Measurements from ENCODE around the gene ADM5. TPM values are rescaled to one million over a fixed set of nuclear protein-coding genes. Genes with fewer than 3 reads are reported as not detected.

The ADM5 gene
- total RNA-seq, 3 donors from 2014 or later, result 1.3 to 2.9 (median 1.4) TPM

DNA sequence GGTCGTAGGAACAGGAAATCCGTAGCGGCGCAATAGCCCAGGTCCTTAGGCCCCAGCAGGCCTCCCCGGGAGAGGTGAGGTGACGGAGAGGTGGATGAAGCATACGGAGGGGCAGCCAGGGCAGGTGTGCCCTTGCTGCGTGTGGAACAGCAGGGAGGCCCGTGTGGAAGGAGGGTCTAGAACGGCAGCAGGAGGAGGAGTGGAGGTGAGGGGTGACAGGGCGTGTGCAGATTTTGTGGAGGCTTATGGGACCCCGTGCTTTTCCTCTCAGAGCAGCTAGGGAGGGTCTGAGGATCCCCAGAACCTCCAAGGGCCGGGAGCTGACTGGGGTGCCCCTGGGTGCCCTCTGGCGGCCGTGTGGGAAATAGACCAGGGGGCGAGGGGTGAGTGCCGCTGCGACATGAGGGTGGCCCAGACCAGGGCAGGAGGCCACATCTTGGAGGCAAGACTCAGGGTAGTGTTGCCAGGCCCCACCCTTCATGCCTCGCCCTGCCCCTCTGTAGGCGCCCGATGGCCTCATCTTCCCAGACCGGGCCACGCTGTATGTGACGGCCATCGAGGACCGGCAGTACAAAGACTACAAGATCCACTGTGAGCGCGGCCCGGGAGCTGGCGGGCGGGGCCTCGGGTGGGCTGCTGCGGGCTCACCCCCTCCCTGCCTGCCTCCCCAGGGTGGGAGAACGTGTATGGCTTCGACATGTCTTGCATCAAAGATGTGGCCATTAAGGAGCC lies 5.0 kb upstream of the ADM5 start:
- Histone ChIP-seq H3K27me3 (no peaks in the 10 kb centered on the region), H3K4me3 (no peak overlapping the region), H3K4me1 (peaks cover 5 to 14% of the 10 kb centered on the region in 2 donors), H3K9me3 (no peaks in the 10 kb centered on the region), H3K27ac (no peak overlapping the region), H3K36me3 (no peaks in the 10 kb centered on the region)
- no peak for DNase-seq (ENCODE audit: low spot score in 2 of 2)
- intact Hi-C loops (cut with DNase I; ENCODE audit: low total_unique reads), result no loop called here
- TF ChIP-seq, protein P1, sequence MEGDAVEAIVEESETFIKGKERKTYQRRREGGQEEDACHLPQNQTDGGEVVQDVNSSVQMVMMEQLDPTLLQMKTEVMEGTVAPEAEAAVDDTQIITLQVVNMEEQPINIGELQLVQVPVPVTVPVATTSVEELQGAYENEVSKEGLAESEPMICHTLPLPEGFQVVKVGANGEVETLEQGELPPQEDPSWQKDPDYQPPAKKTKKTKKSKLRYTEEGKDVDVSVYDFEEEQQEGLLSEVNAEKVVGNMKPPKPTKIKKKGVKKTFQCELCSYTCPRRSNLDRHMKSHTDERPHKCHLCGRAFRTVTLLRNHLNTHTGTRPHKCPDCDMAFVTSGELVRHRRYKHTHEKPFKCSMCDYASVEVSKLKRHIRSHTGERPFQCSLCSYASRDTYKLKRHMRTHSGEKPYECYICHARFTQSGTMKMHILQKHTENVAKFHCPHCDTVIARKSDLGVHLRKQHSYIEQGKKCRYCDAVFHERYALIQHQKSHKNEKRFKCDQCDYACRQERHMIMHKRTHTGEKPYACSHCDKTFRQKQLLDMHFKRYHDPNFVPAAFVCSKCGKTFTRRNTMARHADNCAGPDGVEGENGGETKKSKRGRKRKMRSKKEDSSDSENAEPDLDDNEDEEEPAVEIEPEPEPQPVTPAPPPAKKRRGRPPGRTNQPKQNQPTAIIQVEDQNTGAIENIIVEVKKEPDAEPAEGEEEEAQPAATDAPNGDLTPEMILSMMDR (IDR thresholded peaks at IDR 0.05), result no peak
- TF ChIP-seq POLR2A (IDR thresholded peaks at IDR 0.05) (no peak), POLR2AphosphoS5 (IDR thresholded peaks at IDR 0.05) (no peak)

DNA sequence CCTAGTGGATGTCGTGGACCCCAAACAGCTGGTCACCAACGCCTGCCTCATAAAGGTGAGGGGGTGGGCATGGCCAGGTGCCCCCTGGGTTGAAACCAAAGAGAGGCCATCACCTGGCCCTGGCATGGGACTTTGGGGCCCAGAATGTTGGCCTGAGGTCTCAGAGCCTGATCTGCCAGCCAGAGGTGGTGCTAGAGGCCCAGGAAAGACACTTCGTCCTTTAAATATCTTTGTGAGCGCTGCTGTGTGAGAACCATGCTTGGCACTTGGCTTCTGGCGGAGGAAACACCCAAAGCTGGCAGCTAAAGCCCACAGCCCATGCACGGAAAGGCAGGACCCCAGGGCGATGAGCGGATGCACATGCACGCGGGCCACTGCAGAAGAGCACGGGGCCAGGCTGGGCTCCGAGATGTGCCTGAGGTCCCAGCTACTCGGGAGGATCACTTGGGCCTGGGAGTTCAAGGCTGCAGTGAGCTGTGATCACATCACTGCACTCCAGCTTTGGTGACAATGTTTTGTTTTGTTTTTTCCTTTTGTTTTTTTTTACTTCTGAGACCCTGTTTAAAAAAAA lies 4.3 kb upstream of the ADM5 start:
- no peak for DNase-seq (ENCODE audit: low spot score in 2 of 2)
- H3K27me3 ChIP-seq, result no peaks in the 10 kb centered on the region
- H3K27ac ChIP-seq, result no peak overlapping the region
- TF ChIP-seq POLR2A (IDR thresholded peaks at IDR 0.05) (no peak), POLR2AphosphoS5 (IDR thresholded peaks at IDR 0.05) (no peak)
- TF ChIP-seq, protein P1 (IDR thresholded peaks at IDR 0.05), result no peak
- intact Hi-C loops (cut with DNase I; ENCODE audit: low total_unique reads), result no loop called here
- H3K9me3 ChIP-seq, result no peaks in the 10 kb centered on the region
- H3K36me3 ChIP-seq, result no peaks in the 10 kb centered on the region
- H3K4me3 ChIP-seq, result no peak overlapping the region
- peaks cover under 1 to 15% of the 10 kb centered on the region in 2 donors for H3K4me1 ChIP-seq

DNA sequence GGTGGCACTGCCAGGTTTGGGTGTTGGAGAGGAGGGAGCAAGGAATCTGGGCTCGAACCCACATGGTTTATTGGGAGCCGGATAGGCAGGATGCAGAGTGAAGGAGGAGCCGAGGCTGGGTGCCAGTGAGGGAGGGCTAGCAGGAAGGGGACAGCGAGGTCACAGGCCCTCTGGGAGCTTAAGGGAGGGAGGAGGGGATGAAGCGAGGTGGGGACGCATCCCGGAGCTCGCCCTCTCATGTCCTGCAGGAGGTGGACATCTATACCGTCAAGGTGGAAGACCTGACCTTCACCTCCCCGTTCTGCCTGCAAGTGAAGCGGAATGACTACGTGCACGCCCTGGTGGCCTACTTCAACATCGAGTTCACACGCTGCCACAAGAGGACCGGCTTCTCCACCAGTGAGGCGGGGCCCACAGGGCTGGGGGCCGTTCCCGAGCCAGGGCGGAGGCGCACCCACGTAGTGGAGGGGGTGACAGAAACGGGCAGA lies 3.5 kb upstream of the ADM5 start:
- Histone ChIP-seq H3K9me3 (no peaks in the 10 kb centered on the region), H3K36me3 (no peaks in the 10 kb centered on the region), H3K4me3 (no peak overlapping the region), H3K4me1 (peaks cover 0 to 7% of the 10 kb centered on the region in 2 donors), H3K27ac (no peak overlapping the region), H3K27me3 (no peaks in the 10 kb centered on the region)
- intact Hi-C loops (cut with DNase I; ENCODE audit: low total_unique reads), result no loop called here
- TF ChIP-seq POLR2AphosphoS5 (IDR thresholded peaks at IDR 0.05) (no peak), POLR2A (IDR thresholded peaks at IDR 0.05) (no peak)
- TF ChIP-seq, protein P1 (IDR thresholded peaks at IDR 0.05), result no peak
- no peak for DNase-seq (ENCODE audit: low spot score in 2 of 2)

DNA sequence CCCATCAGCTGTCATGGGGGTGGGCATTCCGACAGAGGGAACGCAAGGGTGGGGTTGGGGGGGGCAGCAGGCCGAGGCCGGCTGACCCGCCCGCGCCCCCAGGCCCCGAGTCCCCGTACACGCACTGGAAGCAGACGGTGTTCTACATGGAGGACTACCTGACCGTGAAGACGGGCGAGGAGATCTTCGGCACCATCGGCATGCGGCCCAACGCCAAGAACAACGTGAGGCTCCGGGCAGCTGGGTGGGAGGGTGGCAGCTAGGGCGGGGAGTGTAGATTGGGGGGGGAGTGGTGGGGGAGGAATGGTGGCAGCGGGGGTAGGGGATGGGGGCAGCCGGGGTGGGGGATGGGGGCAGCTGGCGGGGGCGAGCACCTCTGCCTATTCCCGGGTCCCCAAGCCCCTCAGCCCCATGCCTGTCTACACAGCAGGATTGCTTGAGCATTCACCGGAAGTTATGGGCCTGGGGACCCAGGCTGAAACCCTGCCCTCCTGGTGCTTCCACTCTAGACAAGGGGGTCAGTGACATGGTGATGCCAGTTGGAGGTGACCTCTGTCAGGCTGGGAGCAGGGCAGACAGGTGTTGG lies 2.8 kb upstream of the ADM5 start:
- H3K27ac ChIP-seq, result no peak overlapping the region
- intact Hi-C loops (cut with DNase I; ENCODE audit: low total_unique reads), result no loop called here
- H3K36me3 ChIP-seq, result no peaks in the 10 kb centered on the region
- H3K4me3 ChIP-seq, result no peak overlapping the region
- H3K4me1 ChIP-seq, result peaks cover 0 to 6% of the 10 kb centered on the region in 2 donors
- TF ChIP-seq POLR2A (IDR thresholded peaks at IDR 0.05) (no peak), POLR2AphosphoS5 (IDR thresholded peaks at IDR 0.05) (no peak)
- TF ChIP-seq, protein P1 (IDR thresholded peaks at IDR 0.05), result no peak
- DNase-seq (ENCODE audit: low spot score in 2 of 2), result no peak
- H3K27me3 ChIP-seq, result no peaks in the 10 kb centered on the region
- H3K9me3 ChIP-seq, result no peaks in the 10 kb centered on the region

DNA sequence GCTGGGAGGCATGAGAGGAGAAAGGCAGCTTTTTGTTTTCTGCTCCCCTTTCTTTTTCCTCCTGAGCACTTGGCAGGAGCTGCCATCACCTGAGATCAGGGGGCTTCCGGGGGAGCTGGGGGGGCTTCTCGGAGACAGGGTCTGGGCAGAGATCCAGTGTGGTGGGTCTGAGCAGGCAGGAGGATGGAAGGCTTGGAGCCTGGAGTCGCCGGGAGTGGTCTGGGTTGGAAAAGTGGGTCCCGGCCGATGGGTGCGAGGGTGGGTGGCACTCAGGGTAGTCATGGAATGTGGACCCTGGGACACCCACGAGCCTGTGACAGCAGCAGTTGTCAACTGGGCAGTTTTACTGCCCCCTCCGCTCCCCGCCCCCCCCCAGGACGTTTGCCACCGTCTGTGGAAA lies 2.2 kb upstream of the ADM5 start:
- no peak overlapping the region for H3K4me3 ChIP-seq
- peaks cover 0 to 6% of the 10 kb centered on the region in 2 donors for H3K4me1 ChIP-seq
- intact Hi-C loops (cut with DNase I; ENCODE audit: low total_unique reads), result no loop called here
- no peaks in the 10 kb centered on the region for H3K9me3 ChIP-seq
- DNase-seq (ENCODE audit: low spot score in 2 of 2), result no peak
- H3K36me3 ChIP-seq, result no peaks in the 10 kb centered on the region
- no peaks in the 10 kb centered on the region for H3K27me3 ChIP-seq
- TF ChIP-seq POLR2AphosphoS5 (IDR thresholded peaks at IDR 0.05) (no peak), POLR2A (IDR thresholded peaks at IDR 0.05) (no peak)
- TF ChIP-seq, protein P1 (IDR thresholded peaks at IDR 0.05), result no peak
- peak overlapping the region in 1 of 2 donors; percentile 12 for H3K27ac ChIP-seq
